H9 (cell line): ENCODE measurements around the gene DNAAF5. TPM values are rescaled to one million over a fixed set of nuclear protein-coding genes. Genes with fewer than 3 reads are reported as not detected.

Experiments used
- DNase-seq: peaks from one replicate; pipeline ENCODE4 v3.0.0-alpha.2; 2017
- H2AFZ ChIP-seq: one replicate; pipeline ENCODE4 v1.6.1; 2013; ENCODE audit warnings: mild to moderate bottlenecking, low read length, control low read depth, moderate library complexity
- H2AK5ac ChIP-seq: 2 replicates; pipeline ENCODE4 v1.6.1; 2013; ENCODE audit warnings: low read length, control low read depth, mixed read lengths; ENCODE audit not compliant: insufficient read length
- H2BK120ac ChIP-seq: one replicate; pipeline ENCODE4 v1.6.1; 2013; ENCODE audit warnings: low read depth, mild to moderate bottlenecking, low read length, control low read depth, inconsistent platforms; ENCODE audit not compliant: poor library complexity, severe bottlenecking
- H2BK12ac ChIP-seq: 2 replicates; pipeline ENCODE4 v1.6.1; 2013; ENCODE audit warnings: low read length, control low read depth, mixed read lengths, low read depth; ENCODE audit not compliant: insufficient read length
- H2BK15ac ChIP-seq: 2 replicates; pipeline ENCODE4 v1.6.1; 2013; ENCODE audit warnings: low read depth, low read length, control low read depth
- H2BK20ac ChIP-seq: one replicate; pipeline ENCODE4 v1.6.1; 2013; ENCODE audit warnings: low read depth, mild to moderate bottlenecking, low read length, control low read depth, inconsistent platforms; ENCODE audit not compliant: poor library complexity, severe bottlenecking
- H2BK5ac ChIP-seq: 2 replicates; pipeline ENCODE4 v1.6.1; 2013; ENCODE audit warnings: low read length, control low read depth, mixed read lengths; ENCODE audit not compliant: insufficient read length
- H3K14ac ChIP-seq: 2 replicates; pipeline ENCODE4 v1.6.1; 2013; ENCODE audit warnings: low read length, control low read depth; ENCODE audit not compliant: insufficient read depth
- H3K18ac ChIP-seq: 2 replicates; pipeline ENCODE4 v1.6.1; 2013; ENCODE audit warnings: low read depth, mild to moderate bottlenecking, mixed read lengths, low read length, control low read depth; ENCODE audit not compliant: insufficient read length
- H3K23ac ChIP-seq: 2 replicates; pipeline ENCODE4 v1.6.1; 2013; ENCODE audit warnings: low read length, control low read depth, mixed read lengths, low read depth; ENCODE audit not compliant: insufficient read length
- H3K23me2 ChIP-seq: 2 replicates; pipeline ENCODE4 v1.6.1; 2013; ENCODE audit warnings: low read depth, mild to moderate bottlenecking, mixed read lengths, low read length, control low read depth; ENCODE audit not compliant: insufficient read length, poor library complexity, severe bottlenecking
- H3K27ac ChIP-seq: 2 replicates; pipeline ENCODE4 v1.5.1; 2013; ENCODE audit warnings: low read length, control low read depth, mixed read lengths, low read depth; ENCODE audit not compliant: insufficient read length
- H3K27me3 ChIP-seq: 2 replicates; pipeline ENCODE4 v1.6.1; 2013; ENCODE audit warnings: low read length, control low read depth, inconsistent platforms; ENCODE audit not compliant: insufficient read depth
- H3K4ac ChIP-seq: 2 replicates; pipeline ENCODE4 v1.6.1; 2013; ENCODE audit warnings: low read depth, mild to moderate bottlenecking, control low read depth, inconsistent platforms, low read length, moderate library complexity
- H3K4me1 ChIP-seq: 2 replicates; pipeline ENCODE4 v1.6.1; 2013; ENCODE audit warnings: low read length, control low read depth, inconsistent platforms; ENCODE audit not compliant: insufficient read depth
- H3K4me2 ChIP-seq: 2 replicates; pipeline ENCODE4 v1.6.1; 2013; ENCODE audit warnings: low read length, control low read depth, mixed read lengths; ENCODE audit not compliant: insufficient read length, insufficient read depth
- H3K56ac ChIP-seq: 2 replicates; pipeline ENCODE4 v1.6.1; 2013; ENCODE audit warnings: low read depth, mild to moderate bottlenecking, mixed read lengths, low read length, control low read depth; ENCODE audit not compliant: insufficient read length
- H3K79me1 ChIP-seq: 2 replicates; pipeline ENCODE4 v1.6.1; 2013; ENCODE audit warnings: low read depth, mild to moderate bottlenecking, moderate library complexity, low read length, control low read depth, inconsistent platforms; ENCODE audit not compliant: insufficient read depth, poor library complexity, severe bottlenecking
- H3K79me2 ChIP-seq: 2 replicates; pipeline ENCODE4 v1.6.1; 2013; ENCODE audit warnings: low read length, control low read depth, inconsistent platforms; ENCODE audit not compliant: insufficient read depth
- H3K9ac ChIP-seq: 2 replicates; pipeline ENCODE4 v1.6.1; 2013; ENCODE audit warnings: low read length, control low read depth, mixed read lengths; ENCODE audit not compliant: insufficient read length; ENCODE audit errors: extremely low read depth
- H3K9me3 ChIP-seq: one replicate; pipeline ENCODE4 v1.6.1; 2013; ENCODE audit warnings: low read depth, low read length, inconsistent platforms; ENCODE audit not compliant: control insufficient read depth
- H3T11ph ChIP-seq: one replicate; pipeline ENCODE4 v1.6.1; 2013; ENCODE audit warnings: mild to moderate bottlenecking, low read length, control low read depth, inconsistent platforms
- H4K20me1 ChIP-seq: one replicate; pipeline ENCODE4 v1.6.1; 2013; ENCODE audit not compliant: control insufficient read depth, insufficient read length, insufficient read depth
- H4K5ac ChIP-seq: 2 replicates; pipeline ENCODE4 v1.6.1; 2013; ENCODE audit warnings: low read depth, mild to moderate bottlenecking, mixed read lengths, low read length, control low read depth; ENCODE audit not compliant: insufficient read length
- H4K8ac ChIP-seq: replicated peaks from 2 replicates; pipeline ENCODE4 v1.6.1; 2013; ENCODE audit warnings: low read length, control low read depth, mixed read lengths, low read depth; ENCODE audit not compliant: insufficient read length
- H4K91ac ChIP-seq: 2 replicates; pipeline ENCODE4 v1.6.1; 2013; ENCODE audit warnings: low read depth, mild to moderate bottlenecking, moderate library complexity, mixed read lengths, low read length, control low read depth; ENCODE audit not compliant: insufficient read length
- H3K27ac Mint-ChIP-seq, 3 experiments: 2 replicates in 2 of 3; 3 replicates in 1 of 3; pipeline ENCODE4 v1.8.0; 2020 to 2021; ENCODE audit warnings: mixed read lengths in 3 of 3, mild to moderate bottlenecking in 1 of 3, moderate library complexity in 1 of 3
- H3K27me3 Mint-ChIP-seq: 2 replicates; pipeline ENCODE4 v1.8.0; 2021; ENCODE audit warnings: low read depth, mild to moderate bottlenecking, moderate library complexity, mixed read lengths
- H3K36me3 Mint-ChIP-seq, 3 experiments: 2 replicates in 2 of 3; 3 replicates in 1 of 3; pipeline ENCODE4 v1.8.0; 2020 to 2021; ENCODE audit warnings: low read depth in 3 of 3, mixed read lengths in 3 of 3; ENCODE audit not compliant: insufficient read depth in 1 of 3
- H3K4me1 Mint-ChIP-seq, 2 experiments: 2 replicates each; pipeline ENCODE4 v1.8.0; 2020; ENCODE audit warnings: mixed read lengths in 2 of 2
- H3K4me3 Mint-ChIP-seq, 2 experiments: 2 replicates in 1 of 2; 3 replicates in 1 of 2; pipeline ENCODE4 v1.8.0; 2020 to 2021; ENCODE audit warnings: mild to moderate bottlenecking in 2 of 2, mixed read lengths in 2 of 2, moderate library complexity in 1 of 2
- H3K9me3 Mint-ChIP-seq, 2 experiments: 2 replicates in 1 of 2; 3 replicates in 1 of 2; pipeline ENCODE4 v1.8.0; 2020; ENCODE audit warnings: mild to moderate bottlenecking in 2 of 2, mixed read lengths in 2 of 2, moderate library complexity in 1 of 2
- whole genome bisulfite sequencing: extraction: QIAGEN DNeasy Blood & Tissue Kit; methylation state at CpG from one replicate; pipeline ENCODE4 v1.1.7; 2013; ENCODE audit warnings: missing lambda C conversion rate, low lambda C conversion rate, mixed read lengths; ENCODE audit not compliant: insufficient read length; ENCODE audit errors: extremely low coverage; 5-methylcytosine and 5-hydroxymethylcytosine counted together
- total RNA-seq: library from RNA; stranded (reverse); gene quantifications from 2 replicates; pipeline ENCODE4 v1.2.1, GENCODE V29; 2021
- TF ChIP-seq, protein P1 (sequence below): fragments of 200-600 bp; sonication (generic); conservative IDR thresholded peaks from 3 replicates; pipeline ENCODE4 v1.8.0; 2021; ENCODE audit warnings: antibody characterized with exemption, mild to moderate bottlenecking

The DNAAF5 gene
- total RNA-seq, 1 experiment from 2014 or later = 43.5 TPM

DNA sequence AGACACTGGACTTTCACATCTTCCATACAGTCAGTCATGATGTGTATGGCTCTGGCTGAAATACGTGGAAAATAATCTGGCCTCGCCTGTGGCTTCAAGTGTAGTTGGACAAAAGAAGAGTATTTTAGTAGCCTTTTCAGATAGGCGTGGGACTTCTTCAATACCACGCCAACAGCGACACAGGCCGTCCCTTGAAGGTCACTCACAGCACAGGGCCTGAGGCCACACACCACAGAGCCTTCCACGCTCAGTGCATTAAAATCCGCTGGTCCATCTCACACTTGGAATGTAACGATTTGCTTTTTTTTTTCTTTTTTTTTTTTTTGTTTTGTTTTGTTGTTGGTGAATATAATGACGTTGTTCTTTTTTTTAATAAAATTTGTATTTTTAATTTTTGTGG, 54.0 kb downstream of the DNAAF5 start:
- Histone ChIP-seq H4K20me1 (no peaks in the 10 kb centered on the region), H4K5ac (no peak overlapping the region), H3K14ac (no peak overlapping the region), H3K4me1 (no peaks in the 10 kb centered on the region), H3K79me1 (no peaks in the 10 kb centered on the region), H2BK20ac (no peak overlapping the region), H3T11ph (no peak overlapping the region), H3K27ac (no peak overlapping the region), H3K9me3 (no peaks in the 10 kb centered on the region), H3K79me2 (no peaks in the 10 kb centered on the region), H2AFZ (no peak overlapping the region), H3K4me2 (no peak overlapping the region), H3K9ac (no peak overlapping the region), H2BK15ac (no peak overlapping the region), H3K23ac (no peak overlapping the region), H3K27me3 (no peaks in the 10 kb centered on the region), H2BK120ac (no peak overlapping the region), H2BK5ac (no peak overlapping the region), H3K4ac (no peak overlapping the region), H3K18ac (no peak overlapping the region), H2AK5ac (no peak overlapping the region), H3K23me2 (no peaks in the 10 kb centered on the region), H2BK12ac (no peak overlapping the region), H4K91ac (no peak overlapping the region), H3K56ac (no peak overlapping the region), H4K8ac (no peak overlapping the region)
- Mint-ChIP-seq H3K4me3 (no peak overlapping the region), H3K27me3 (no peaks in the 10 kb centered on the region; the same call in 1 of the 2 replicates), H3K36me3 (peaks cover 43 to 79% (median 77%) of the 10 kb centered on the region in 3 experiments; a peak in 6 of 7 replicates), H3K4me1 (no peaks in the 10 kb centered on the region), H3K9me3 (no peaks in the 10 kb centered on the region), H3K27ac (no peak overlapping the region)
- no peak for DNase-seq
- TF ChIP-seq, protein P1, sequence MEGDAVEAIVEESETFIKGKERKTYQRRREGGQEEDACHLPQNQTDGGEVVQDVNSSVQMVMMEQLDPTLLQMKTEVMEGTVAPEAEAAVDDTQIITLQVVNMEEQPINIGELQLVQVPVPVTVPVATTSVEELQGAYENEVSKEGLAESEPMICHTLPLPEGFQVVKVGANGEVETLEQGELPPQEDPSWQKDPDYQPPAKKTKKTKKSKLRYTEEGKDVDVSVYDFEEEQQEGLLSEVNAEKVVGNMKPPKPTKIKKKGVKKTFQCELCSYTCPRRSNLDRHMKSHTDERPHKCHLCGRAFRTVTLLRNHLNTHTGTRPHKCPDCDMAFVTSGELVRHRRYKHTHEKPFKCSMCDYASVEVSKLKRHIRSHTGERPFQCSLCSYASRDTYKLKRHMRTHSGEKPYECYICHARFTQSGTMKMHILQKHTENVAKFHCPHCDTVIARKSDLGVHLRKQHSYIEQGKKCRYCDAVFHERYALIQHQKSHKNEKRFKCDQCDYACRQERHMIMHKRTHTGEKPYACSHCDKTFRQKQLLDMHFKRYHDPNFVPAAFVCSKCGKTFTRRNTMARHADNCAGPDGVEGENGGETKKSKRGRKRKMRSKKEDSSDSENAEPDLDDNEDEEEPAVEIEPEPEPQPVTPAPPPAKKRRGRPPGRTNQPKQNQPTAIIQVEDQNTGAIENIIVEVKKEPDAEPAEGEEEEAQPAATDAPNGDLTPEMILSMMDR = no peak
- WGBS = 100% methylated on average over 1 of the region's 10 CpGs
